Measurements from ENCODE around the gene PLA2G4A.

The PLA2G4A gene

GRCh38 chr1:186884251-186884650 is 55.5 kb downstream of the PLA2G4A start:
- H4K20me1 ChIP-seq (ENCODE audit: insufficient read depth, low read length, poor library complexity, severe bottlenecking) = no peaks in the 10 kb centered on the region
- H3K9me2 ChIP-seq (replicated peaks; ENCODE audit: low read depth, low read length) = no peaks in the 10 kb centered on the region
- H3K4me1 ChIP-seq (ENCODE audit: insufficient read depth, low read length, poor library complexity, severe bottlenecking) = no peaks in the 10 kb centered on the region
- no peaks in the 10 kb centered on the region for H3K79me2 ChIP-seq (ENCODE audit: insufficient read depth, low read length)
- no peak overlapping the region for H3K4me2 ChIP-seq (ENCODE audit: low read depth, low read length, poor library complexity, severe bottlenecking)
- no peaks in the 10 kb centered on the region for H3K27me3 ChIP-seq (ENCODE audit: insufficient read depth, low read length, poor library complexity, severe bottlenecking)
- H3K4me3 ChIP-seq (ENCODE audit: low read length, poor library complexity, severe bottlenecking) = no peak overlapping the region
- TF ChIP-seq EZH2phosphoT487 (IDR thresholded peaks at IDR 0.05; ENCODE audit: borderline replicate concordance) = no peak
- TF ChIP-seq, protein P1, sequence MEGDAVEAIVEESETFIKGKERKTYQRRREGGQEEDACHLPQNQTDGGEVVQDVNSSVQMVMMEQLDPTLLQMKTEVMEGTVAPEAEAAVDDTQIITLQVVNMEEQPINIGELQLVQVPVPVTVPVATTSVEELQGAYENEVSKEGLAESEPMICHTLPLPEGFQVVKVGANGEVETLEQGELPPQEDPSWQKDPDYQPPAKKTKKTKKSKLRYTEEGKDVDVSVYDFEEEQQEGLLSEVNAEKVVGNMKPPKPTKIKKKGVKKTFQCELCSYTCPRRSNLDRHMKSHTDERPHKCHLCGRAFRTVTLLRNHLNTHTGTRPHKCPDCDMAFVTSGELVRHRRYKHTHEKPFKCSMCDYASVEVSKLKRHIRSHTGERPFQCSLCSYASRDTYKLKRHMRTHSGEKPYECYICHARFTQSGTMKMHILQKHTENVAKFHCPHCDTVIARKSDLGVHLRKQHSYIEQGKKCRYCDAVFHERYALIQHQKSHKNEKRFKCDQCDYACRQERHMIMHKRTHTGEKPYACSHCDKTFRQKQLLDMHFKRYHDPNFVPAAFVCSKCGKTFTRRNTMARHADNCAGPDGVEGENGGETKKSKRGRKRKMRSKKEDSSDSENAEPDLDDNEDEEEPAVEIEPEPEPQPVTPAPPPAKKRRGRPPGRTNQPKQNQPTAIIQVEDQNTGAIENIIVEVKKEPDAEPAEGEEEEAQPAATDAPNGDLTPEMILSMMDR (conservative IDR thresholded peaks at IDR 0.05; ENCODE audit: low read length) = no peak
- H3K9ac ChIP-seq (ENCODE audit: low read depth, low read length, poor library complexity, severe bottlenecking) = no peak overlapping the region
- H3K9me3 ChIP-seq (ENCODE audit: insufficient read depth, low read depth, low read length) = no peaks in the 10 kb centered on the region
- H3K36me3 ChIP-seq (ENCODE audit: insufficient read depth, low read length) = no peaks in the 10 kb centered on the region
- no peaks in the 10 kb centered on the region for H3F3A ChIP-seq (ENCODE audit: low read depth)
- H2AFZ ChIP-seq (ENCODE audit: low read length) = no peak overlapping the region

DNA sequence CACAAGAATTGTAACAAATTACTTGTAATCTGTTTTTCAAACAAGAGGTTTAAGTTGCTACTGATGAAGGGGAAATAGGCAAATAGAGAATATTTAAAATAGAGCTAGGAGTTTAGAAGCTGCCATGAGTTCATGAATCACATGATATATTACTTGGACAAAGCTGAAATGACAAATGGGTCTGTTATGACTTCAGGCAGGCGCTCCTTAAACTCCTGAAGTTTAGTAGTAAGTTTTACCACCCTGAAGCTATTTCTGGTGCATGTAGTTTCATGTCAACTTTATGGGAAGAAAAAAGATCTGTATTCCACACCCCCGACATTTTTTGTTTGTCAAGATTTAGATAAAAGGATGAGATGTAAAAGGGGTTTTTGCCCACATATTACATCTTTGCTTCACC is 58.5 kb downstream of the PLA2G4A start:
- Histone ChIP-seq H3K9me3 (ENCODE audit: insufficient read depth, low read depth, low read length) (no peaks in the 10 kb centered on the region), H3K36me3 (ENCODE audit: insufficient read depth, low read length) (no peaks in the 10 kb centered on the region), H3K9me2 (replicated peaks; ENCODE audit: low read depth, low read length) (no peaks in the 10 kb centered on the region), H3K4me1 (ENCODE audit: insufficient read depth, low read length, poor library complexity, severe bottlenecking) (no peaks in the 10 kb centered on the region), H2AFZ (ENCODE audit: low read length) (no peak overlapping the region), H3K4me3 (ENCODE audit: low read length, poor library complexity, severe bottlenecking) (no peak overlapping the region), H4K20me1 (ENCODE audit: insufficient read depth, low read length, poor library complexity, severe bottlenecking) (no peaks in the 10 kb centered on the region), H3K4me2 (ENCODE audit: low read depth, low read length, poor library complexity, severe bottlenecking) (no peak overlapping the region), H3F3A (ENCODE audit: low read depth) (no peaks in the 10 kb centered on the region), H3K9ac (ENCODE audit: low read depth, low read length, poor library complexity, severe bottlenecking) (no peak overlapping the region), H3K27me3 (ENCODE audit: insufficient read depth, low read length, poor library complexity, severe bottlenecking) (no peaks in the 10 kb centered on the region), H3K79me2 (ENCODE audit: insufficient read depth, low read length) (no peaks in the 10 kb centered on the region)
- TF ChIP-seq, protein P1 (conservative IDR thresholded peaks at IDR 0.05; ENCODE audit: low read length) = no peak
- no peak for TF ChIP-seq EZH2phosphoT487 (IDR thresholded peaks at IDR 0.05; ENCODE audit: borderline replicate concordance)

DNA sequence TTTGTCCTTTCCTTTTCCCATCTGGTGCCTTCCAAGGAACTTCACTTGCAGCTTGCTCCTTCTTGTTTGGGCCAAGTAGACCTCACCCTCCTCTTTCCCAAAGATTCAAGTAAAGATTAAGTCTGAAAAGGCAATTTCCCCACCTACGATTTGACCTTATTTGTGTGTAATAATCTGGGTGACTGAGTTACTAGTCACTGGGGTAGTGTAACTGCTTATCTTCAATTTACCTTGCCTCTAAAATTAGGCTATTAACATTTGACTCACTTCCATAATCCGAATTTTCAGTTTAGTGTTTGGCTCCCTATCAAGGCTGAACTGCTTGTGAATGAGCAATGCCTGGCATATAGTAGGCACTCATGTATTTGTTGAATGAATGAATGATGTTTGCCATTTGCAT is 59.6 kb downstream of the PLA2G4A start:
- Histone ChIP-seq H3K4me1 (ENCODE audit: insufficient read depth, low read length, poor library complexity, severe bottlenecking) (no peaks in the 10 kb centered on the region), H3K9me3 (ENCODE audit: insufficient read depth, low read depth, low read length) (no peaks in the 10 kb centered on the region), H3F3A (ENCODE audit: low read depth) (no peaks in the 10 kb centered on the region), H3K79me2 (ENCODE audit: insufficient read depth, low read length) (no peaks in the 10 kb centered on the region), H4K20me1 (ENCODE audit: insufficient read depth, low read length, poor library complexity, severe bottlenecking) (no peaks in the 10 kb centered on the region), H3K4me2 (ENCODE audit: low read depth, low read length, poor library complexity, severe bottlenecking) (no peak overlapping the region), H3K4me3 (ENCODE audit: low read length, poor library complexity, severe bottlenecking) (no peak overlapping the region), H3K36me3 (ENCODE audit: insufficient read depth, low read length) (no peaks in the 10 kb centered on the region), H3K9me2 (replicated peaks; ENCODE audit: low read depth, low read length) (no peaks in the 10 kb centered on the region), H3K9ac (ENCODE audit: low read depth, low read length, poor library complexity, severe bottlenecking) (no peak overlapping the region), H3K27me3 (ENCODE audit: insufficient read depth, low read length, poor library complexity, severe bottlenecking) (no peaks in the 10 kb centered on the region), H2AFZ (ENCODE audit: low read length) (no peak overlapping the region)
- TF ChIP-seq, protein P1 (conservative IDR thresholded peaks at IDR 0.05; ENCODE audit: low read length) = no peak
- TF ChIP-seq EZH2phosphoT487 (IDR thresholded peaks at IDR 0.05; ENCODE audit: borderline replicate concordance) = no peak

Measured in Loucy (cell line).